CD4-positive, alpha-beta T cell (primary cell): ENCODE measurements around the gene POU2F3. TPM values are rescaled to one million over a fixed set of nuclear protein-coding genes. Genes with fewer than 3 reads are reported as not detected.

ENCODE experiments used
- ATAC-seq: fragments of 200-7000 bp; cut with Tn5 transposase; one replicate; pipeline ENCODE4 v1.10.0; 2022; ENCODE audit warnings: mild to moderate bottlenecking; ENCODE audit not compliant: poor library complexity
- CTCF ChIA-PET: fragments of 350-600 bp; sonication (Branson Sonifier 250); formaldehyde crosslinking; loops from one replicate; lab custom pipeline; 2021; ENCODE audit warnings: antibody characterized with exemption, inconsistent platforms; lab: Charles Lee
- POLR2A ChIA-PET: fragments of 350-600 bp; sonication (Branson Sonifier 250); formaldehyde crosslinking; loops from one replicate; lab custom pipeline; 2021; ENCODE audit warnings: antibody characterized with exemption, inconsistent platforms; lab: Charles Lee
- DNase-seq, 14 experiments: peaks; one replicate each; pipeline ENCODE4 v3.0.0-alpha.2; 2013 to 2020; ENCODE audit warnings: mixed read lengths in 2 of 14
- H3K27ac ChIP-seq, 2 donors: one replicate each; pipeline versions ENCODE4 v1.5.1 to v1.7.0; 2013; ENCODE audit warnings: low read length in 2 of 2, low read depth in 1 of 2, mild to moderate bottlenecking in 1 of 2
- H3K27me3 ChIP-seq, 2 experiments: 1 replicate in 1 of 2; 2 replicates in 1 of 2; pipeline versions ENCODE4 v1.6.1 to v1.7.0; 2013; ENCODE audit warnings: low read length in 2 of 2, control low read depth in 1 of 2, mild to moderate bottlenecking in 1 of 2, moderate library complexity in 1 of 2; ENCODE audit not compliant: insufficient read depth in 2 of 2, control insufficient read depth in 1 of 2
- H3K36me3 ChIP-seq: one replicate; pipeline ENCODE4 v1.6.1; 2013; ENCODE audit warnings: low read length, control low read depth; ENCODE audit not compliant: insufficient read depth
- H3K4me1 ChIP-seq: one replicate; pipeline ENCODE4 v1.6.1; 2013; ENCODE audit warnings: low read length, control low read depth; ENCODE audit not compliant: insufficient read depth
- H3K4me3 ChIP-seq: one replicate; pipeline ENCODE4 v1.5.1; 2013; ENCODE audit warnings: mild to moderate bottlenecking, low read length, moderate library complexity
- H3K9me3 ChIP-seq, 2 experiments: 1 replicate in 1 of 2; 2 replicates in 1 of 2; pipeline versions ENCODE4 v1.6.1 to v1.7.0; 2013; ENCODE audit warnings: low read length in 2 of 2, mild to moderate bottlenecking in 2 of 2, control low read depth in 1 of 2, moderate library complexity in 1 of 2; ENCODE audit not compliant: control insufficient read depth in 1 of 2, insufficient read depth in 1 of 2
- H3K27ac Mint-ChIP-seq: one replicate; pipeline ENCODE4 v1.8.0; 2020; ENCODE audit warnings: mixed read lengths
- H3K27me3 Mint-ChIP-seq: one replicate; pipeline ENCODE4 v1.8.0; 2021; ENCODE audit warnings: mixed read lengths
- H3K36me3 Mint-ChIP-seq: one replicate; pipeline ENCODE4 v1.8.0; 2021; ENCODE audit warnings: low read depth, mixed read lengths
- H3K4me1 Mint-ChIP-seq: one replicate; pipeline ENCODE4 v1.8.0; 2021; ENCODE audit warnings: low read depth, mixed read lengths
- H3K4me3 Mint-ChIP-seq: one replicate; pipeline ENCODE4 v1.8.0; 2020; ENCODE audit warnings: mild to moderate bottlenecking, mixed read lengths
- H3K9me3 Mint-ChIP-seq: one replicate; pipeline ENCODE4 v1.8.0; 2020; ENCODE audit warnings: mixed read lengths
- CTCF ChIP-seq: fragments of 200-600 bp; IDR thresholded peaks from one replicate; pipeline ENCODE4 v1.8.0; 2022; ENCODE audit warnings: antibody characterized with exemption, mild to moderate bottlenecking
- intact Hi-C, 2 experiments: fragments of 100-400 bp; cut with DNase I in 1 of 2; cut with micrococcal nuclease in 1 of 2; formaldehyde crosslinking; loops; one replicate each; pipeline versions ENCODE4 v1.15.1 to v1.9.0; 2023 to 2025; cut with DNase I, micrococcal nuclease
- total RNA-seq, 174 experiments: library from RNA in 2 of 174; stranded (reverse) in 2 of 174; gene quantifications; one replicate each; pipeline ENCODE4 v1.2.3 and lab custom pipeline; 2021 to 2026

Gene POU2F3
- total RNA-seq, 2 experiments from 2014 or later = not detected

DNA sequence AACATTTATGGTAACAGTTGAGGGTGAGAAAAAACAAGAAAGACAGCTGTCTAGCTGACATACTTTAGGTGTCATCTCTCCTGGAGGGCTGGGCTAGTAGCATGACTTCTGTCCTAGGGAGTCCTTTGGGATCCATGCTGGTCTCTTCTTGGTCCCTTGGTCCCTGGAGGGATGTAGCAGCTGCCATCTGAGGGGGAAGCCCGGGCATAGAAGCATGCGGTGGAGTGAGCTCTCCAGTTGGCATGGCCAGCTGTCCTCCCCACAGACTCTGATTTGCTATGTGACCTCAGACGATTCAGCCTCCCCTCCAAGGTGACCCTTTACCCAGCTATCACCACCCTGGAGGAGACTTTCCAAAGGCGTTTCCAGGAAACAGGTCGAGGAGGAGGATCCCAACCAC, 28.7 kb downstream of the POU2F3 start:
- no peak overlapping the region for H3K27ac Mint-ChIP-seq
- no peak for TF ChIP-seq CTCF
- Histone ChIP-seq H3K4me1 (no peaks in the 10 kb centered on the region), H3K27me3 (peaks cover 11 to 22% of the 10 kb centered on the region in 2 experiments), H3K4me3 (no peak overlapping the region), H3K36me3 (no peaks in the 10 kb centered on the region), H3K9me3 (no peaks in the 10 kb centered on the region), H3K27ac (no peak overlapping the region)
- H3K9me3 Mint-ChIP-seq = no peaks in the 10 kb centered on the region
- CTCF ChIA-PET = no interaction called here
- DNase-seq (no peak), ATAC-seq (no peak)
- no peaks in the 10 kb centered on the region for H3K36me3 Mint-ChIP-seq
- intact Hi-C loops = no loop called here
- POLR2A ChIA-PET = no interaction called here
- no peak overlapping the region for H3K4me3 Mint-ChIP-seq
- H3K4me1 Mint-ChIP-seq = no peaks in the 10 kb centered on the region
- H3K27me3 Mint-ChIP-seq = peaks cover 58% of the 10 kb centered on the region

GRCh38 chr11:120270386-120270785, 30.4 kb downstream of the POU2F3 start:
- H3K27me3 Mint-ChIP-seq = peaks cover 53% of the 10 kb centered on the region
- ChIA-PET POLR2A (no interaction called here), CTCF (no interaction called here)
- Histone ChIP-seq H3K4me3 (no peak overlapping the region), H3K4me1 (no peaks in the 10 kb centered on the region), H3K36me3 (no peaks in the 10 kb centered on the region), H3K27me3 (peaks cover 11 to 21% of the 10 kb centered on the region in 2 experiments), H3K27ac (no peak overlapping the region), H3K9me3 (no peaks in the 10 kb centered on the region)
- no peak for ATAC-seq
- no peak for DNase-seq
- no peaks in the 10 kb centered on the region for H3K4me1 Mint-ChIP-seq
- H3K27ac Mint-ChIP-seq = no peak overlapping the region
- TF ChIP-seq CTCF = no peak
- intact Hi-C loops = no loop called here
- no peaks in the 10 kb centered on the region for H3K36me3 Mint-ChIP-seq
- no peaks in the 10 kb centered on the region for H3K9me3 Mint-ChIP-seq
- no peak overlapping the region for H3K4me3 Mint-ChIP-seq

- POLR2A ChIA-PET = no interaction called here
Measured at GRCh38 chr11:120271672-120272071, 31.7 kb downstream of the POU2F3 start.

More at GRCh38 chr11:120271672-120272071, 31.7 kb downstream of the POU2F3 start:
- no peaks in the 10 kb centered on the region for H3K9me3 ChIP-seq
- no peaks in the 10 kb centered on the region for H3K4me1 ChIP-seq
- H3K27me3 ChIP-seq = peaks cover 11 to 16% of the 10 kb centered on the region in 2 experiments
- Mint-ChIP-seq H3K27me3 (peaks cover 40% of the 10 kb centered on the region), H3K9me3 (no peaks in the 10 kb centered on the region), H3K4me3 (no peak overlapping the region), H3K36me3 (no peaks in the 10 kb centered on the region), H3K27ac (no peak overlapping the region), H3K4me1 (no peaks in the 10 kb centered on the region)
- DNase-seq (no peak), ATAC-seq (no peak)
- no peak for TF ChIP-seq CTCF
- intact Hi-C loops = no loop called here
- H3K36me3 ChIP-seq = no peaks in the 10 kb centered on the region
- no peak overlapping the region for H3K4me3 ChIP-seq
- H3K27ac ChIP-seq = no peak overlapping the region
- CTCF ChIA-PET = no interaction called here
